GM18505 (cell line): Measurements from ENCODE around the gene UBE2F.
"Not testable (repeated sequence)": the region's sequence is repeated elsewhere in the genome, so short reads cannot be mapped to it uniquely, and the experiment has no call there.

Experiments
- ATAC-seq: cut with Tn5 transposase; IDR thresholded peaks from one replicate; pipeline ENCODE4 v1.9.1; 2021; ENCODE audit not compliant: unreplicated experiment
- POLR2A ChIP-seq: IDR thresholded peaks from 4 replicates; pipeline ENCODE4 v1.6.1; 2011; ENCODE audit warnings: borderline replicate concordance; ENCODE audit not compliant: insufficient read depth, insufficient read length; ENCODE audit errors: extremely low read depth

UBE2F gene

GRCh38 chr2:238022594-238023157 lies 55.9 kb downstream of the UBE2F start:
- no peak for ATAC-seq
- no peak for TF ChIP-seq POLR2A

GRCh38 chr2:238023608-238024007 lies 56.8 kb downstream of the UBE2F start:
- ATAC-seq, result no peak
- TF ChIP-seq POLR2A, result no peak

- no peak for ATAC-seq
- no peak for TF ChIP-seq POLR2A
Measured at GRCh38 chr2:238024986-238025385, 58.2 kb downstream of the UBE2F start.

- no peak for ATAC-seq
- TF ChIP-seq POLR2A, result no peak
Measured at GRCh38 chr2:238025741-238026360, 59.0 kb downstream of the UBE2F start.

- TF ChIP-seq POLR2A, result no peak
- ATAC-seq, result no peak
Measured at GRCh38 chr2:238027058-238027457, 60.2 kb downstream of the UBE2F start.

GRCh38 chr2:238027591-238028415 lies 61.0 kb downstream of the UBE2F start:
- TF ChIP-seq POLR2A, result no peak

GRCh38 chr2:238029853-238030252 lies 63.0 kb downstream of the UBE2F start:
- no peak for TF ChIP-seq POLR2A
- ATAC-seq, result no peak

More at GRCh38 chr2:238027591-238028415, 61.0 kb downstream of the UBE2F start:
- no peak for ATAC-seq

GRCh38 chr2:238030422-238031155 lies 63.8 kb downstream of the UBE2F start:
- no peak for TF ChIP-seq POLR2A
- ATAC-seq, result no peak

- ATAC-seq, result no peak
- TF ChIP-seq POLR2A, result no peak
Measured at GRCh38 chr2:238031751-238032150, 64.9 kb downstream of the UBE2F start.

- no peak for ATAC-seq
- TF ChIP-seq POLR2A, result no peak
Measured at GRCh38 chr2:238032755-238033337, 66.0 kb downstream of the UBE2F start.

GRCh38 chr2:238033991-238034390 lies 67.2 kb downstream of the UBE2F start:
- not testable (repeated sequence) for ATAC-seq

- no peak for TF ChIP-seq POLR2A
Measured at GRCh38 chr2:238038203-238038602, 71.4 kb downstream of the UBE2F start.

GRCh38 chr2:238039151-238039550 lies 72.3 kb downstream of the UBE2F start:
- no peak for ATAC-seq
- TF ChIP-seq POLR2A, result no peak

More at GRCh38 chr2:238038203-238038602, 71.4 kb downstream of the UBE2F start:
- no peak for ATAC-seq

GRCh38 chr2:238039985-238040384 lies 73.2 kb downstream of the UBE2F start:
- ATAC-seq, result no peak
- TF ChIP-seq POLR2A, result no peak

- TF ChIP-seq POLR2A, result no peak
- no peak for ATAC-seq
Measured at GRCh38 chr2:238040918-238041317, 74.1 kb downstream of the UBE2F start.
